ENCODE measurements around the gene YBX1. TPM values are rescaled to one million over a fixed set of nuclear protein-coding genes. Genes with fewer than 3 reads are reported as not detected.

The YBX1 gene
- total RNA-seq, 4 donors from 2014 or later = 368 to 678 (median 607) TPM

- 64 to 71% methylated on average over 27 of the region's 27 CpGs for WGBS, 2 donors
- intact Hi-C loops (cut with DNase I) = loop anchor here (5.0 kb wide), 1 partner anchor 158 kb away; no protein-coding TSS in a partner anchor
- no peak within 1 kb of the TSS for H3K27ac ChIP-seq
- no peaks in the 10 kb centered on the region for H3K36me3 ChIP-seq
- no peaks in the 10 kb centered on the region for H3K4me1 ChIP-seq
- no peak for DNase-seq
- no peak within 1 kb of the TSS for H3K4me3 ChIP-seq (replicated peaks in 1 of 3)
- no peaks in the 10 kb centered on the region for H3K27me3 ChIP-seq
- TF ChIP-seq, protein P1, sequence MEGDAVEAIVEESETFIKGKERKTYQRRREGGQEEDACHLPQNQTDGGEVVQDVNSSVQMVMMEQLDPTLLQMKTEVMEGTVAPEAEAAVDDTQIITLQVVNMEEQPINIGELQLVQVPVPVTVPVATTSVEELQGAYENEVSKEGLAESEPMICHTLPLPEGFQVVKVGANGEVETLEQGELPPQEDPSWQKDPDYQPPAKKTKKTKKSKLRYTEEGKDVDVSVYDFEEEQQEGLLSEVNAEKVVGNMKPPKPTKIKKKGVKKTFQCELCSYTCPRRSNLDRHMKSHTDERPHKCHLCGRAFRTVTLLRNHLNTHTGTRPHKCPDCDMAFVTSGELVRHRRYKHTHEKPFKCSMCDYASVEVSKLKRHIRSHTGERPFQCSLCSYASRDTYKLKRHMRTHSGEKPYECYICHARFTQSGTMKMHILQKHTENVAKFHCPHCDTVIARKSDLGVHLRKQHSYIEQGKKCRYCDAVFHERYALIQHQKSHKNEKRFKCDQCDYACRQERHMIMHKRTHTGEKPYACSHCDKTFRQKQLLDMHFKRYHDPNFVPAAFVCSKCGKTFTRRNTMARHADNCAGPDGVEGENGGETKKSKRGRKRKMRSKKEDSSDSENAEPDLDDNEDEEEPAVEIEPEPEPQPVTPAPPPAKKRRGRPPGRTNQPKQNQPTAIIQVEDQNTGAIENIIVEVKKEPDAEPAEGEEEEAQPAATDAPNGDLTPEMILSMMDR (IDR thresholded peaks at IDR 0.05) = no peak
- TF ChIP-seq POLR2A (IDR thresholded peaks at IDR 0.05) = no peak
- H3K9me3 ChIP-seq = no peaks in the 10 kb centered on the region
Measured at GRCh38 chr1:42739753-42740700, 57.8 kb downstream of the YBX1 start, which contains the start of gene CLDN19. TSS of gene CLDN19 (minus strand) at chr1:42740236. CDS start at chr1:42740063, 173 bp downstream.

GRCh38 chr1:42740851-42741580 lies 58.8 kb downstream of the YBX1 start:
- H3K36me3 ChIP-seq = peaks cover 0 to 3% of the 10 kb centered on the region in 2 donors
- TF ChIP-seq, protein P1 (IDR thresholded peaks at IDR 0.05) = no peak
- no peak for TF ChIP-seq POLR2A (IDR thresholded peaks at IDR 0.05)
- H3K4me1 ChIP-seq = no peaks in the 10 kb centered on the region
- no peak overlapping the region for H3K4me3 ChIP-seq (replicated peaks in 1 of 3)
- intact Hi-C loops (cut with DNase I) = loop anchor here (5.0 kb wide), 1 partner anchor 159 kb away; no protein-coding TSS in a partner anchor
- no peaks in the 10 kb centered on the region for H3K9me3 ChIP-seq
- no peak overlapping the region for H3K27ac ChIP-seq
- no peaks in the 10 kb centered on the region for H3K27me3 ChIP-seq
- 69 to 70% methylated on average over 11 to 17 of the region's 19 CpGs for WGBS, 2 donors
- DNase-seq = no peak

DNA sequence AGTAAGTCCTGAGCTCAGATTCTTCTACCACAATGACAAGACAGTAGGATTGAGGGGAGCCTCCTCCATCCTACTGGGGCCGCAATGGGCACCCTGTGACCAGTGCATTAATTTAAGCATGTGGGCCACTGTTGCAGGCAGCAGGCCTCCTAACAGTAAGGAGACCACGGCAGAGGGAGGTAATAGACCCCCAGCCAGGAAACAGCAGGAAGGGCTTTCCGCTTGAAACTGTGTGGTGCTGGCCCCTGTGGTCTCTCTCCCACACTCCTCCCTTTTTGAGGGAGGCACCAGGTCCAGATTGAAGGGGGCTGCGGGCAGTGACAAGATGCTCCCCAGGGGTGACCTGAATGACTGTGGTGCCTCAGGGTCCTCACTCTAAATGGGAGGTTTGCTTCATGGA lies 59.5 kb downstream of the YBX1 start:
- H3K4me3 ChIP-seq (replicated peaks in 1 of 3) = no peak overlapping the region
- H3K36me3 ChIP-seq = peaks cover 5 to 10% of the 10 kb centered on the region in 2 donors
- H3K27me3 ChIP-seq = no peaks in the 10 kb centered on the region
- DNase-seq = no peak
- TF ChIP-seq, protein P1 (IDR thresholded peaks at IDR 0.05) = no peak
- TF ChIP-seq POLR2A (IDR thresholded peaks at IDR 0.05) = no peak
- intact Hi-C loops (cut with DNase I) = loop anchor here (5.0 kb wide), 1 partner anchor 159 kb away; no protein-coding TSS in a partner anchor
- H3K27ac ChIP-seq = no peak overlapping the region
- H3K4me1 ChIP-seq = no peaks in the 10 kb centered on the region
- no peaks in the 10 kb centered on the region for H3K9me3 ChIP-seq
- 83 to 93% methylated on average over 3 to 4 of the region's 4 CpGs for WGBS, 2 donors

DNA sequence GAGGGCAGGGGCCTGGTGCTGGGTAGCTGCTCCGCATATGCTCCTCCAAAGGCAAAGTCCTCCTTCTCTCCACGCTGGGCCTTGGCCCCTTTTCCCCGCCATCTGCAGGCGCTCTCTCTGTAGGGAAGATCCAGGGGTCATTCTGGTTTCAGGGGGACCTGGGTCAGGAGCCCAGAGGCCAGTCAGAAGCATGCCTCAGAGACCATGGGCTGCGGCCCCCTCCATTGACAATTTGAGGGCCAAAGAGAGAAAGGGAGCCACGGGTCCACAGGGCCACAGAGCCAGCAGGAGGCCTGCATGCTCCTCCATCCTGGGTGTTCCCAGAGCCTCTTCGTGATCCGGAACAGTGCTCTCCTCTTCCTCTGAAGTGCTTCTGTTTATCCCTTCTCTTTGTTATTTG lies 59.9 kb downstream of the YBX1 start:
- Histone ChIP-seq H3K36me3 (peaks cover 6 to 11% of the 10 kb centered on the region in 2 donors), H3K4me3 (replicated peaks in 1 of 3) (no peak overlapping the region), H3K9me3 (no peaks in the 10 kb centered on the region), H3K4me1 (no peaks in the 10 kb centered on the region), H3K27me3 (no peaks in the 10 kb centered on the region), H3K27ac (no peak overlapping the region)
- 91% methylated on average over 8 of the region's 8 CpGs for WGBS, 2 donors
- no peak for DNase-seq
- TF ChIP-seq POLR2A (IDR thresholded peaks at IDR 0.05) = no peak
- TF ChIP-seq, protein P1 (IDR thresholded peaks at IDR 0.05) = no peak
- intact Hi-C loops (cut with DNase I) = loop anchor here (5.0 kb wide), 1 partner anchor 160 kb away; no protein-coding TSS in a partner anchor
